Fibroblast of lung (primary cell): ENCODE data around the gene PDE5A. TPM values are rescaled to one million over a fixed set of nuclear protein-coding genes. Genes with fewer than 3 reads are reported as not detected.

ENCODE experiments used
- DNase-seq, 2 donors: peaks; one replicate each; pipeline versions ENCODE4 v3.0.0 to v3.0.0-alpha.2; 2010; ENCODE audit warnings: low read depth in 2 of 2
- H2AFZ ChIP-seq: 2 replicates; pipeline ENCODE4 v1.5.1; 2012; ENCODE audit warnings: low read length, control low read depth, inconsistent platforms
- H3K27ac ChIP-seq: 2 replicates; pipeline ENCODE4 v1.5.1; 2011; ENCODE audit warnings: low read length, control low read depth; ENCODE audit not compliant: insufficient read depth
- H3K27me3 ChIP-seq: 2 replicates; pipeline ENCODE4 v1.5.1; 2011; ENCODE audit warnings: mild to moderate bottlenecking, low read length; ENCODE audit not compliant: control insufficient read depth, insufficient read depth
- H3K36me3 ChIP-seq: 2 replicates; pipeline ENCODE4 v1.5.1; 2011; ENCODE audit warnings: low read length; ENCODE audit not compliant: control insufficient read depth, insufficient read depth
- H3K4me1 ChIP-seq: 2 replicates; pipeline ENCODE4 v1.5.1; 2011; ENCODE audit warnings: low read length; ENCODE audit not compliant: control insufficient read depth, insufficient read depth; ENCODE audit errors: extremely low read depth
- H3K4me2 ChIP-seq: 2 replicates; pipeline ENCODE4 v1.5.1; 2011; ENCODE audit warnings: low read length, control low read depth; ENCODE audit not compliant: insufficient read depth; ENCODE audit errors: extremely low read depth
- H3K4me3 ChIP-seq, 4 experiments: fragments of 200-600 bp in 1 of 4; sonication (generic) in 1 of 4; replicated peaks in 1 of 4; 2 replicates each; pipeline ENCODE4 v1.5.1; 2011 to 2016; ENCODE audit warnings: low read length in 4 of 4, low read depth in 3 of 4, mild to moderate bottlenecking in 3 of 4, control low read depth in 2 of 4, inconsistent platforms in 1 of 4, mixed read lengths in 1 of 4; ENCODE audit not compliant: insufficient read depth in 1 of 4; ENCODE audit errors: control extremely low read depth in 1 of 4
- H3K79me2 ChIP-seq: 2 replicates; pipeline ENCODE4 v1.5.1; 2012; ENCODE audit warnings: mild to moderate bottlenecking, low read length, inconsistent platforms; ENCODE audit not compliant: control insufficient read depth, insufficient read depth
- H3K9ac ChIP-seq: 2 replicates; pipeline ENCODE4 v1.5.1; 2011; ENCODE audit warnings: mild to moderate bottlenecking, low read length, control low read depth; ENCODE audit not compliant: insufficient read depth
- H3K9me3 ChIP-seq: 2 replicates; pipeline ENCODE4 v1.5.1; 2012; ENCODE audit warnings: low read depth, low read length; ENCODE audit not compliant: control insufficient read depth, insufficient read depth
- H4K20me1 ChIP-seq: 2 replicates; pipeline ENCODE4 v1.5.1; 2011; ENCODE audit warnings: low read length; ENCODE audit not compliant: control insufficient read depth, insufficient read depth; ENCODE audit errors: extremely low read depth
- EZH2 ChIP-seq: IDR thresholded peaks from 2 replicates; pipeline ENCODE4 v1.5.1; 2012; ENCODE audit warnings: low read length, control low read depth, mild to moderate bottlenecking; ENCODE audit errors: missing control alignments
- polyA plus RNA-seq, 2 donors: library from polyadenylated mRNA; depleted of rRNA in 1 of 2; stranded (reverse) in 1 of 2; unstranded in 1 of 2; fragments of >200 nt; gene quantifications; 2 replicates each; pipeline ENCODE4 v1.2.1, GENCODE V29; 2011 to 2012; ENCODE audit warnings: missing spikeins in 1 of 2
- total RNA-seq: library from RNA; depleted of rRNA; stranded (reverse); fragments of >200 nt; gene quantifications from 2 replicates; pipeline ENCODE4 v1.2.1, GENCODE V29; 2014
- TF ChIP-seq, protein P1 (sequence below), 2 donors: IDR thresholded peaks in 1 of 2; conservative IDR thresholded peaks in 1 of 2; 1 replicate in 1 of 2; 2 replicates in 1 of 2; pipeline ENCODE4 v1.5.1; 2011 to 2012; ENCODE audit warnings: low read length in 2 of 2, control low read depth in 1 of 2, inconsistent platforms in 1 of 2, low read depth in 1 of 2, mild to moderate bottlenecking in 1 of 2

The PDE5A gene
- total and polyA plus RNA-seq, 2 donors (not counting 1 experiment from before 2014, with no cell fraction given), result 197 to 832 TPM

DNA sequence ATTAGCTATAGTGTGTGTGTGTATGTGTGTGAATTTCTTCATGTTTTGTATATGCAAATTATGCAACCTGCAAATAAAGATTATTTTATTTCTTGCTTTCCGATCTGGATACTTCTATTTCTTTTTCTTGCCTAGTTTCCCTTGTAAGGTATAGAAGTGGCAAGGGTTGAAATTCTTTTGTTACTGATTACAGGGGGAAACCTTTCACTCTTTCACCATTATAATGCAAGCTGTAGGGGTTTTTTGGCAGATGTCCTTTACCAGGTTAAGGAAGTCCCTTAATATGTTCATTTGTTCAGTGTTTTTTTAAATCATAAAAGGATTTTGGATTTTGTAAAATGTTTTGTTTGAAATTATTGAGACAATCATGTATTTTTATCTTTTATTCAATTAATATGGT lies 44.3 kb upstream of the PDE5A start:
- H3K9me3 ChIP-seq, result no peaks in the 10 kb centered on the region
- no peak overlapping the region for H3K4me3 ChIP-seq
- H3K27me3 ChIP-seq, result no peaks in the 10 kb centered on the region
- H3K79me2 ChIP-seq, result no peaks in the 10 kb centered on the region
- no peak overlapping the region for H2AFZ ChIP-seq
- H3K27ac ChIP-seq, result no peak overlapping the region
- H3K36me3 ChIP-seq, result no peaks in the 10 kb centered on the region
- DNase-seq, result no peak
- H3K9ac ChIP-seq, result no peak overlapping the region
- H3K4me2 ChIP-seq, result no peak overlapping the region
- H4K20me1 ChIP-seq, result no peaks in the 10 kb centered on the region
- TF ChIP-seq, protein P1, sequence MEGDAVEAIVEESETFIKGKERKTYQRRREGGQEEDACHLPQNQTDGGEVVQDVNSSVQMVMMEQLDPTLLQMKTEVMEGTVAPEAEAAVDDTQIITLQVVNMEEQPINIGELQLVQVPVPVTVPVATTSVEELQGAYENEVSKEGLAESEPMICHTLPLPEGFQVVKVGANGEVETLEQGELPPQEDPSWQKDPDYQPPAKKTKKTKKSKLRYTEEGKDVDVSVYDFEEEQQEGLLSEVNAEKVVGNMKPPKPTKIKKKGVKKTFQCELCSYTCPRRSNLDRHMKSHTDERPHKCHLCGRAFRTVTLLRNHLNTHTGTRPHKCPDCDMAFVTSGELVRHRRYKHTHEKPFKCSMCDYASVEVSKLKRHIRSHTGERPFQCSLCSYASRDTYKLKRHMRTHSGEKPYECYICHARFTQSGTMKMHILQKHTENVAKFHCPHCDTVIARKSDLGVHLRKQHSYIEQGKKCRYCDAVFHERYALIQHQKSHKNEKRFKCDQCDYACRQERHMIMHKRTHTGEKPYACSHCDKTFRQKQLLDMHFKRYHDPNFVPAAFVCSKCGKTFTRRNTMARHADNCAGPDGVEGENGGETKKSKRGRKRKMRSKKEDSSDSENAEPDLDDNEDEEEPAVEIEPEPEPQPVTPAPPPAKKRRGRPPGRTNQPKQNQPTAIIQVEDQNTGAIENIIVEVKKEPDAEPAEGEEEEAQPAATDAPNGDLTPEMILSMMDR (conservative IDR thresholded peaks at IDR 0.05 in 1 of 2, IDR thresholded peaks at IDR 0.05 in 1 of 2; ENCODE audit: low read depth in 1 of 2, low read length in 2 of 2), result no peak
- no peak for TF ChIP-seq EZH2
- H3K4me1 ChIP-seq, result no peaks in the 10 kb centered on the region

DNA sequence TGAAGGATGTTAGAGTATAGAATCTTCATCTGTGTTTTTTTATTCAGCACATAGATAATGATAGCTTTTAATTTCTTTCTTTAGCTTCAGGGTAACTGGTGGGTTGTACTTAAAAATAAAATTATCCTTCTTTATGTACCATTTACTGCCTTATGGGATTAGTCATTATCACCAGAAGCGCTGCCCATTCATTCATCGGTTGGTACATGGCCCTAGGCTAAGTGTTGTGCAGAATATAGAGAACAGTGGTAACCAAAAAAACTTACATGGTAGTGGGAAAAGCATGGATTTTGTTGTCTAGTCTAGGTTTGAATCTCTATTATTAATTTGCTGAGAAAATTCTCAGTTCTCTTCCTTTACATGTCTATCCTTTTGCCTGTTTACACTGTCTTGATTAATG lies 43.5 kb upstream of the PDE5A start:
- no peaks in the 10 kb centered on the region for H3K79me2 ChIP-seq
- no peak for DNase-seq
- H3K9ac ChIP-seq, result no peak overlapping the region
- no peak for TF ChIP-seq EZH2
- TF ChIP-seq, protein P1 (conservative IDR thresholded peaks at IDR 0.05 in 1 of 2, IDR thresholded peaks at IDR 0.05 in 1 of 2; ENCODE audit: low read depth in 1 of 2, low read length in 2 of 2), result no peak
- no peak overlapping the region for H3K27ac ChIP-seq
- no peak overlapping the region for H3K4me3 ChIP-seq
- H3K4me1 ChIP-seq, result no peaks in the 10 kb centered on the region
- H3K36me3 ChIP-seq, result no peaks in the 10 kb centered on the region
- H3K4me2 ChIP-seq, result no peak overlapping the region
- no peaks in the 10 kb centered on the region for H3K27me3 ChIP-seq
- no peaks in the 10 kb centered on the region for H4K20me1 ChIP-seq
- H2AFZ ChIP-seq, result no peak overlapping the region
- no peaks in the 10 kb centered on the region for H3K9me3 ChIP-seq

DNA sequence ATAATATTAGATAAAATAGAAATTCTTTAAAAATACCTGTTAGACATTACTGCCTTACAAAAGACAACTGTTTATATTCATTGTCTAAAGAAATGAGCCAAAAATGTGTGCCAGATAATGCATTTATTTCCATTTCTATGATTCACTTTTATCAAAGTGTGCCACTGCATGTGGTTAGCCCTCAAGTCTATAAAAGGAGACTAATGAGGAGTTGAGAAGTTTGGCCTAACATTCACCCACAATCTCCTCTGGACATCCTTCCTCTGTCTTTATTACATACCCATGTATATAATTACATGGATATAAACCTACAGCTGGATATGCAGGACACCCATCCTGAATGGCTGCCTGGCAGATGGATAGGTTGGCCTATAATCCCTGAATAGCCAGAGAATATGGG lies 42.6 kb upstream of the PDE5A start:
- H3K27ac ChIP-seq, result no peak overlapping the region
- no peak for TF ChIP-seq EZH2
- TF ChIP-seq, protein P1 (conservative IDR thresholded peaks at IDR 0.05 in 1 of 2, IDR thresholded peaks at IDR 0.05 in 1 of 2; ENCODE audit: low read depth in 1 of 2, low read length in 2 of 2), result no peak
- H3K79me2 ChIP-seq, result no peaks in the 10 kb centered on the region
- no peaks in the 10 kb centered on the region for H3K9me3 ChIP-seq
- no peaks in the 10 kb centered on the region for H3K27me3 ChIP-seq
- no peaks in the 10 kb centered on the region for H3K36me3 ChIP-seq
- H3K4me1 ChIP-seq, result no peaks in the 10 kb centered on the region
- H3K9ac ChIP-seq, result no peak overlapping the region
- no peaks in the 10 kb centered on the region for H4K20me1 ChIP-seq
- no peak overlapping the region for H2AFZ ChIP-seq
- peak in 1 of 2 donors; percentile 56 for DNase-seq
- H3K4me3 ChIP-seq, result no peak overlapping the region
- H3K4me2 ChIP-seq, result no peak overlapping the region
